GM18507 (cell line): ENCODE measurements around the gene PRKN.

Experiments
- DNase-seq: peaks from one replicate; pipeline ENCODE4 v3.0.0; 2011; ENCODE audit warnings: low read depth; ENCODE audit not compliant: insufficient read length; ENCODE audit errors: extremely low spot score
- FAIRE-seq: peaks from 2 replicates; lab custom pipeline; 2011; peaks lifted over from hg19 to GRCh38; lab: Jason Lieb, UNC

The PRKN gene

GRCh38 chr6:161654209-161654608, 1073.4 kb downstream of the PRKN start:
- FAIRE-seq: no peak

GRCh38 chr6:161651949-161652348, 1075.6 kb downstream of the PRKN start:
- no peak for FAIRE-seq
- no peak for DNase-seq

More at GRCh38 chr6:161654209-161654608, 1073.4 kb downstream of the PRKN start:
- DNase-seq: no peak

GRCh38 chr6:161649841-161650240, 1077.7 kb downstream of the PRKN start:
- DNase-seq (no peak), FAIRE-seq (no peak)

GRCh38 chr6:161649068-161649467, 1078.5 kb downstream of the PRKN start:
- FAIRE-seq (no peak), DNase-seq (no peak)

GRCh38 chr6:161647234-161647633, 1080.3 kb downstream of the PRKN start:
- no peak for FAIRE-seq
- DNase-seq: no peak

GRCh38 chr6:161644521-161644920, 1083.0 kb downstream of the PRKN start:
- no peak for DNase-seq
- no peak for FAIRE-seq

GRCh38 chr6:161641175-161641574, 1086.4 kb downstream of the PRKN start:
- no peak for DNase-seq
- no peak for FAIRE-seq

- DNase-seq: no peak
- no peak for FAIRE-seq
Measured at GRCh38 chr6:161639772-161640171, 1087.8 kb downstream of the PRKN start.

DNA sequence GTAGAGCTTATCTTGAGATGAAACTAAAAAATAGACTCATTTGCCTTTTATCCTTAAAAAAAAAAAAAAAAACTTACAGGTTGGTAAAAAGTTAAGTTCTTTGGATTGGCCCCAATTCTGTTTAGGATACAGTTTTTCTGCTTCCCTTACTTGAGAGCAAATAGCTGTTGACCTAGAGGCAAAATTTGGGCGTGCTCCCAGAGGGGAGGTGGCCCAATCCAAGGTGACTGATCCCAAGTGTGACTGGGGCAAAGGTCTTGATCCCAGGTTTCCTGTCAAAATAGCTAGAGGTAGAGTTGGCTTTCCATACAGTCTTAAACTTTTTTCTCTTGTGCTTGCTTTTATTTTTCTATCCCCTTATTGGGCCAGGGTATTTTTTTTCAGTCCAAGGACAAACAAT, 1089.9 kb downstream of the PRKN start:
- DNase-seq (no peak), FAIRE-seq (no peak)

DNA sequence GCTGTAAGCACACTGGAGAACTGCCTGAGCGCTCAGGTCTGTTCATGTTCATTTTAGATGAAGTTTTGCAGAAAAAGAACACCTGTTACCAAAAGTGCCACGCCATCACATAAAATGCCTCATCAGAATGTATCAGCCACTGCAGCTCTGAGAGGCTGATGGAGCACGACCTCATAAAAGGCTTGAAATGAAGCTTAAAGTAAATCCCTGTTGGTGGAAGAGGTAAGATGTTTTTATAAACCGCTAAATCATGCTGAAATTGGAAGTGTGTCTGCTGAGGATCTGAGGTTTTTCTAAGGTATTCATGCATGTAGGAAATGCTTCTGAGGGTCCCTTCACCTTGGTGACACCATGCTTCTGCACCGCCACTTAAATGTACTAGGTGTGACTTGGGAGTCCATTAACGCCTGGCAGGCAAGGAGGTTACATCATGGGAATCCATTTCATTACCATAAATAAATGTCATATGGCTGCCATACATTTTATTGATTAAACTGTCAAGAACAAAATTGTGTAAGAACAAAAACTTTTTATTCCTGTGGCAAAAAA, 1090.6 kb downstream of the PRKN start:
- DNase-seq: no peak
- FAIRE-seq: no peak

DNA sequence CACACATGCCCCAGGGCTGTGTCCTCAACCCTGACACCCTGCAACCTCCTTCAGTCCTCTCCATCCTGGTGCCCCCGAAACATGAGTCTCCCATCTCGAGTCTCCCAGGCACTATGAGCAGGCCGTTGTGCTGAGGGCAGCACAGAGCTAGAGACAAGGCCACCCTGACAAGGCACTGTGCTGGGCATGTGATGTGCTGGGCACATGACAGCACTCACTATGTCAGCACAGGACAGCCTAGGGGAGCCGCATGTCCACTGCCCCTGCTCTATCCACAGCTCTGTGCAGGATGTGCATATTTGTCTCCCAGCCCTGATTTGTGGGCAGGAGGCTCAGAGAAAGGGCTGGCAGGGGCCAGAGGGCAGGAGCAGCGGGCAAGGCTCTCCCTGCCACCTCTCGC, 1091.6 kb downstream of the PRKN start:
- FAIRE-seq (no peak), DNase-seq (no peak)

GRCh38 chr6:161634916-161635315, 1092.7 kb downstream of the PRKN start:
- DNase-seq (no peak), FAIRE-seq (no peak)

DNA sequence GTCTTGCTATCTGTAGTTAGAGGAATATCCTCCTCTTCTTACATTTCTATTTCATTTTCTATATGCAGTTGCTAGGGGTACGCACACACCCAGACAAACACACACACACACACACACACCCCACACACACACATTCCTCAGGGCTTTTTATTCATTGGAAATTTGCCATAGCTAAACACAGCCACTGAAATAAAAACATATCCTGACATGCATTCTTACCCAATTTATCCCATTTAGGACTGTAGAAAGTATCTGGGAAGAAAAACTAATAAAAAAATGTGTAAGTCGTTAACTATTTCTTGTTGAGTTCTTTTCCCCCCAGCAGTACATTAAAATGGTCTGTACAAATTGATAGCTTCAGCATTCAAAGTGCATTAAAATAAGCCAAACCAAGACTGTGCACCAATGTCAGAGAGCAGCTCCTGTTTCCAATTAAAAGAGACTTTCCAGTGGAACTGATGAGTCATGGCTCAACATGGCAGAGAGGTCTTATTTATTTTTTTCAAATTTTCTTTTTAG, 1095.8 kb downstream of the PRKN start:
- FAIRE-seq: no peak
- no peak for DNase-seq

GRCh38 chr6:161630674-161631073, 1096.9 kb downstream of the PRKN start:
- DNase-seq: no peak
- FAIRE-seq: no peak

GRCh38 chr6:161626132-161626676, 1101.4 kb downstream of the PRKN start:
- no peak for DNase-seq
- FAIRE-seq: no peak

DNA sequence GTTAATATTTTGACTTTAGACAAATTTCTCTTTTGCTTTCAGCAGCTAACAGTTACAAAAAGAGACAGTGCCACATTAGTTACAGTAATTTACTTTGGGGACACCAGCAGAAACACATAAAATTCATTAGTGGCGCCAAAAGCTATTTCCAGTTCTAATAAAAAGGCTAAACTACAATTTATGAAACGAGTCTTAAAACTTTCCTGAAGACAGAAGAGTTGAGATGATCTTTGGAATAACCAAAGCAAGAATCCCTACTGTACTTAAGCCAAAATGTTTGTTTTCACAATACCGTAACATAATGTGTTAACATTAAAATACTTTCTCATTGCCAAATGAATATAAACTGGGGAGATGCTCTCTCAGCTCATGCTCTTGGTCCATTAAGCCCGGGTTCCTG, 1103.5 kb downstream of the PRKN start:
- FAIRE-seq (no peak), DNase-seq (no peak)

GRCh38 chr6:161622779-161623178, 1104.8 kb downstream of the PRKN start:
- FAIRE-seq (no peak), DNase-seq (no peak)

- DNase-seq (no peak), FAIRE-seq (no peak)
Measured at GRCh38 chr6:161618831-161619454, 1108.6 kb downstream of the PRKN start.

- FAIRE-seq (no peak), DNase-seq (no peak)
Measured at GRCh38 chr6:161613711-161614110, 1113.9 kb downstream of the PRKN start.

- FAIRE-seq (no peak), DNase-seq (no peak)
Measured at GRCh38 chr6:161608771-161609170, 1118.8 kb downstream of the PRKN start.

GRCh38 chr6:161607696-161608297, 1119.8 kb downstream of the PRKN start:
- DNase-seq (no peak), FAIRE-seq (no peak)
